Endodermal cell (in vitro differentiated cells): ENCODE measurements around the gene CAPN3. TPM values are rescaled to one million over a fixed set of nuclear protein-coding genes. Genes with fewer than 3 reads are reported as not detected.

Experiments used
- DNase-seq: peaks from one replicate; pipeline ENCODE4 v3.0.0-alpha.2; 2017
- H3K27ac ChIP-seq: 2 replicates; pipeline ENCODE4 v1.5.1; 2013; ENCODE audit warnings: mild to moderate bottlenecking, low read depth, low read length, moderate library complexity
- H3K27me3 ChIP-seq: 2 replicates; pipeline ENCODE4 v1.6.1; 2013; ENCODE audit warnings: mild to moderate bottlenecking, low read length, moderate library complexity; ENCODE audit not compliant: insufficient read depth, control insufficient read depth, poor library complexity, severe bottlenecking
- H3K36me3 ChIP-seq: 2 replicates; pipeline ENCODE4 v1.7.0; 2013; ENCODE audit warnings: mild to moderate bottlenecking, low read length, moderate library complexity; ENCODE audit not compliant: control insufficient read depth, insufficient read depth
- H3K4me1 ChIP-seq: one replicate; pipeline ENCODE4 v1.7.0; 2013; ENCODE audit warnings: low read length; ENCODE audit not compliant: control insufficient read depth, insufficient read depth
- H3K4me3 ChIP-seq: 2 replicates; pipeline ENCODE4 v1.5.1; 2013; ENCODE audit warnings: mild to moderate bottlenecking, low read length, moderate library complexity
- H3K9ac ChIP-seq: 2 replicates; pipeline ENCODE4 v1.6.1; 2013; ENCODE audit warnings: mild to moderate bottlenecking, low read length, moderate library complexity; ENCODE audit not compliant: poor library complexity, severe bottlenecking; ENCODE audit errors: extremely low read depth
- H3K9me3 ChIP-seq: 2 replicates; pipeline ENCODE4 v1.6.1; 2013; ENCODE audit warnings: mild to moderate bottlenecking, low read length, moderate library complexity; ENCODE audit not compliant: control insufficient read depth
- H3K27ac Mint-ChIP-seq: 2 replicates; pipeline ENCODE4 v1.8.0; 2020; ENCODE audit warnings: mixed read lengths
- H3K27me3 Mint-ChIP-seq: 2 replicates; pipeline ENCODE4 v1.8.0; 2021; ENCODE audit warnings: mild to moderate bottlenecking, mixed read lengths; ENCODE audit not compliant: insufficient read depth
- H3K36me3 Mint-ChIP-seq: 2 replicates; pipeline ENCODE4 v1.8.0; 2020; ENCODE audit warnings: low read depth, mixed read lengths
- H3K4me1 Mint-ChIP-seq: 2 replicates; pipeline ENCODE4 v1.8.0; 2020; ENCODE audit warnings: mixed read lengths
- H3K4me3 Mint-ChIP-seq: 2 replicates; pipeline ENCODE4 v1.8.0; 2020; ENCODE audit warnings: mild to moderate bottlenecking, moderate library complexity, mixed read lengths
- H3K9me3 Mint-ChIP-seq: 2 replicates; pipeline ENCODE4 v1.8.0; 2020; ENCODE audit warnings: mild to moderate bottlenecking, mixed read lengths
- CTCF ChIP-seq: fragments of 200-600 bp; sonication (generic); conservative IDR thresholded peaks from 2 replicates; pipeline ENCODE4 v1.5.0; 2021; ENCODE audit warnings: antibody characterized with exemption, mild to moderate bottlenecking
- WGBS, 2 experiments: methylation state at CpG; one replicate each; pipeline versions ENCODE4 v1.1.5 to v1.1.7; 2013; ENCODE audit warnings: missing lambda C conversion rate in 2 of 2, mixed read lengths in 1 of 2; ENCODE audit not compliant: insufficient coverage in 1 of 2, insufficient read length in 1 of 2; 5-methylcytosine and 5-hydroxymethylcytosine counted together
- total RNA-seq, 2 donors: library from RNA; stranded (reverse); fragmentation: NEBNext Ultra II Directional in 1 of 2; extraction: Animal tissue kit (Norgen Biotek cat#: 25700) in 1 of 2; gene quantifications; 2 replicates in 1 of 2; 3 replicates in 1 of 2; pipeline ENCODE4 v1.2.1, GENCODE V29; 2021

The CAPN3 gene
- total RNA-seq, 2 donors from 2014 or later, result 0.77 to 1.5 TPM

DNA sequence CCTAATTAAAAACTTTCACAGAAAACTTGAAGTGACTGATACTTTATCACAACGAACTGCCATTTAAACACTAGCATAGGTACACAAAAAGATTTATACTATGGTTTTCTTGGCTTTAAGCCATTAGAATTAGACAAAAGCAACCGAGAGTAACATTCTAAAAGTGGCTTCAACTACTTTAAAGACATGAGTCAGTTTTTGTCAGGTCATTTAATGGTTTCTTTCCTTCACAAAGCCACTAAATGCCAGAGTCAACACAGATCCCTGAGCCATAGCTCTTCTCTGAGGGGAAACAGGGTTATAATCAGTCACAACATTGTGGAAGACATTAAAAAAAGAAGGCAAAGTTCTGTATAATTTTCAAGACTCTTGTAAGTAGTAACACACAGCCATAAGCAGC lies 54.6 kb downstream of the CAPN3 start:
- no peaks in the 10 kb centered on the region for H3K27me3 ChIP-seq
- Mint-ChIP-seq H3K4me3 (no peak overlapping the region), H3K9me3 (no peaks in the 10 kb centered on the region), H3K27ac (no peak overlapping the region), H3K4me1 (no peaks in the 10 kb centered on the region), H3K36me3 (peaks cover 50% of the 10 kb centered on the region), H3K27me3 (no peaks in the 10 kb centered on the region)
- H3K4me1 ChIP-seq, result no peaks in the 10 kb centered on the region
- 83 to 84% methylated on average over 2 of the region's 2 CpGs for WGBS, 2 experiments
- no peaks in the 10 kb centered on the region for H3K9me3 ChIP-seq
- no peak overlapping the region for H3K27ac ChIP-seq
- no peak for TF ChIP-seq CTCF
- H3K4me3 ChIP-seq, result no peak overlapping the region
- H3K36me3 ChIP-seq, result peaks cover 41% of the 10 kb centered on the region
- no peak for DNase-seq
- no peak overlapping the region for H3K9ac ChIP-seq

DNA sequence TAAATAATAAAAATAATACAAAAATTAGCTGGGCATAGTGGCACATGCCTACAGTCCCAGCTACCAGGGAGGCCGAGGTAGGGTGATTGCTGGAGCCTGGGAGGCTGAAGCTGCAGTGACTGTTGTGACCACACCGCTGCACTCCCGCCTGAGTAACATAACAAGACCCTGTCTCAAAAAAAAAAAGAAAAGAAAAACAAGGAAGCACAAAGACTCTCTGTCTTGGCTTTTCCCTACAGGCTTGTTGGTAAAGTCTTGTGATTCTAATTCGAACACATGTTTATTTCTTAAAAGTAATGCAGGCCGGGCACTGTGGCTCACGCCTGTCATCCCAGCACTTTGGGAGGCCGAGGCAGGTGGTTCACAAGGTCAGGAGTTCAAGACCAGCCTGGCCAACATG lies 60.1 kb downstream of the CAPN3 start:
- DNase-seq, result no peak
- H3K27me3 ChIP-seq, result no peaks in the 10 kb centered on the region
- H3K27ac Mint-ChIP-seq, result no peak overlapping the region
- WGBS, 2 experiments, result 84 to 87% methylated on average over 5 to 7 of the region's 7 CpGs
- peaks cover 71% of the 10 kb centered on the region for H3K36me3 ChIP-seq
- peaks cover 63% of the 10 kb centered on the region for H3K36me3 Mint-ChIP-seq
- no peak overlapping the region for H3K4me3 Mint-ChIP-seq
- TF ChIP-seq CTCF, result no peak
- H3K27ac ChIP-seq, result no peak overlapping the region
- H3K27me3 Mint-ChIP-seq, result no peaks in the 10 kb centered on the region
- H3K9ac ChIP-seq, result no peak overlapping the region
- H3K9me3 Mint-ChIP-seq, result no peaks in the 10 kb centered on the region
- H3K9me3 ChIP-seq, result no peaks in the 10 kb centered on the region
- no peak overlapping the region for H3K4me3 ChIP-seq
- no peaks in the 10 kb centered on the region for H3K4me1 Mint-ChIP-seq
- H3K4me1 ChIP-seq, result no peaks in the 10 kb centered on the region

GRCh38 chr15:42421376-42421775 lies 62.1 kb downstream of the CAPN3 start:
- H3K9me3 Mint-ChIP-seq, result no peaks in the 10 kb centered on the region

More at GRCh38 chr15:42421376-42421775, 62.1 kb downstream of the CAPN3 start:
- DNase-seq, result no peak
- no peak overlapping the region for H3K27ac Mint-ChIP-seq
- no peaks in the 10 kb centered on the region for H3K4me1 Mint-ChIP-seq
- TF ChIP-seq CTCF, result no peak
- H3K36me3 Mint-ChIP-seq, result peaks cover 63% of the 10 kb centered on the region
- WGBS, 2 experiments, result 91 to 98% methylated on average over 1 to 2 of the region's 2 CpGs
- Histone ChIP-seq H3K9ac (no peak overlapping the region), H3K27me3 (no peaks in the 10 kb centered on the region), H3K4me1 (no peaks in the 10 kb centered on the region), H3K27ac (no peak overlapping the region), H3K9me3 (no peaks in the 10 kb centered on the region), H3K36me3 (peaks cover 77% of the 10 kb centered on the region), H3K4me3 (no peak overlapping the region)
- H3K4me3 Mint-ChIP-seq, result no peak overlapping the region
- no peaks in the 10 kb centered on the region for H3K27me3 Mint-ChIP-seq
